ENCODE measurements around the gene ADIPOQ. TPM values are rescaled to one million over a fixed set of nuclear protein-coding genes. Genes with fewer than 3 reads are reported as not detected.

ADIPOQ gene
- total RNA-seq, 1 donor from 2014 or later = 8.2 TPM

Other genes starting within 250 kb of the ADIPOQ start
- gene AHSG, start 229.7 kb upstream of the ADIPOQ start, total RNA-seq = 0.53 TPM
- gene FETUB, start 202.3 kb upstream of the ADIPOQ start, total RNA-seq = not detected
- gene HRG, start 176.7 kb upstream of the ADIPOQ start, total RNA-seq = 6.9 TPM
- gene KNG1, start 125.4 kb upstream of the ADIPOQ start, total RNA-seq = not detected
- gene EIF4A2, start 59.1 kb upstream of the ADIPOQ start, total RNA-seq = 260 TPM
- gene RFC4, start 36.2 kb upstream of the ADIPOQ start, total RNA-seq = 23.8 TPM
- 59.9 TPM for gene ST6GAL1, start 87.8 kb downstream of the ADIPOQ start, total RNA-seq